WTC11 (cell line): ENCODE results near the gene NCK1. TPM values are rescaled to one million over a fixed set of nuclear protein-coding genes. Genes with fewer than 3 reads are reported as not detected.

ENCODE experiments used
- ATAC-seq: fragments of 200-7000 bp; cut with Tn5 transposase; 2 replicates; pipeline ENCODE4 v1.10.0; 2021; ENCODE audit warnings: mild to moderate bottlenecking, moderate library complexity
- CTCF ChIA-PET: fragments of 300-600 bp; sonication (Branson Sonifier 250); formaldehyde crosslinking; loops from one replicate; lab custom pipeline; 2021; ENCODE audit warnings: antibody characterized with exemption; lab: Charles Lee
- POLR2A ChIA-PET: fragments of 350-600 bp; sonication (Branson Sonifier 250); formaldehyde crosslinking; loops from one replicate; lab custom pipeline; 2021; ENCODE audit warnings: antibody characterized with exemption; lab: Charles Lee
- DNase-seq: peaks from one replicate; pipeline ENCODE4 v3.0.0; 2021; ENCODE audit warnings: low spot score
- H3K27ac Mint-ChIP-seq: 2 replicates; pipeline ENCODE4 v1.8.0; 2021; ENCODE audit warnings: mixed read lengths
- H3K27me3 Mint-ChIP-seq: 2 replicates; pipeline ENCODE4 v1.8.0; 2021; ENCODE audit warnings: low read depth, mild to moderate bottlenecking, moderate library complexity, mixed read lengths
- H3K36me3 Mint-ChIP-seq: 2 replicates; pipeline ENCODE4 v1.8.0; 2021; ENCODE audit warnings: mixed read lengths
- H3K4me1 Mint-ChIP-seq: 2 replicates; pipeline ENCODE4 v1.8.0; 2022; ENCODE audit warnings: mixed read lengths
- H3K4me3 Mint-ChIP-seq: 2 replicates; pipeline ENCODE4 v1.8.0; 2021; ENCODE audit warnings: mild to moderate bottlenecking, moderate library complexity, mixed read lengths
- H3K9me3 Mint-ChIP-seq: 2 replicates; pipeline ENCODE4 v1.8.0; 2021; ENCODE audit warnings: mixed read lengths
- AR ChIP-seq: fragments of 250-450 bp; sonication (Bioruptor Pico); IDR thresholded peaks from 2 replicates; pipeline ENCODE4 v1.9.0; 2021; ENCODE audit warnings: mild to moderate bottlenecking
- ARID4B ChIP-seq: sonication (generic); formaldehyde crosslinking; IDR thresholded peaks from 2 replicates; pipeline ENCODE4 v1.8.0; 2023; ENCODE audit warnings: missing genetic modification reagents, mild to moderate bottlenecking, borderline replicate concordance
- EMX1 ChIP-seq: fragments of 250-450 bp; sonication (Bioruptor Pico); IDR thresholded peaks from 2 replicates; pipeline ENCODE4 v1.8.0; 2021; ENCODE audit warnings: mild to moderate bottlenecking
- FOXP1 ChIP-seq: sonication (generic); formaldehyde crosslinking; IDR thresholded peaks from 2 replicates; pipeline ENCODE4 v1.8.0; 2022; ENCODE audit warnings: missing genetic modification reagents, mild to moderate bottlenecking, moderate library complexity, borderline replicate concordance
- GRHL2 ChIP-seq: fragments of 250-450 bp; sonication (Bioruptor Pico); IDR thresholded peaks from 2 replicates; pipeline ENCODE4 v1.8.0; 2022; ENCODE audit warnings: mild to moderate bottlenecking, moderate library complexity; ENCODE audit not compliant: insufficient replicate concordance, severe bottlenecking
- IRF1 ChIP-seq: sonication (generic); formaldehyde crosslinking; IDR thresholded peaks from 2 replicates; pipeline ENCODE4 v1.8.0; 2023; ENCODE audit warnings: missing genetic modification reagents
- NFYB ChIP-seq: sonication (generic); formaldehyde crosslinking; conservative IDR thresholded peaks from 2 replicates; pipeline ENCODE4 v1.8.0; 2022; ENCODE audit warnings: low read depth, missing genetic modification reagents
- SMAD3 ChIP-seq: sonication (generic); formaldehyde crosslinking; IDR thresholded peaks from 2 replicates; pipeline ENCODE4 v1.8.0; 2022; ENCODE audit warnings: missing genetic modification reagents, mild to moderate bottlenecking, borderline replicate concordance
- SMAD4 ChIP-seq: sonication (generic); formaldehyde crosslinking; IDR thresholded peaks from 2 replicates; pipeline ENCODE4 v1.8.0; 2022; ENCODE audit warnings: mild to moderate bottlenecking, missing genetic modification reagents
- SOX15 ChIP-seq: fragments of 250-450 bp; sonication (Bioruptor Pico); IDR thresholded peaks from 2 replicates; pipeline ENCODE4 v1.9.0; 2021; ENCODE audit warnings: mild to moderate bottlenecking
- ZMAT4 ChIP-seq: fragments of 250-450 bp; sonication (Bioruptor Pico); IDR thresholded peaks from 2 replicates; pipeline ENCODE4 v1.9.0; 2021; ENCODE audit warnings: mild to moderate bottlenecking
- ZNF121 ChIP-seq: sonication (generic); formaldehyde crosslinking; IDR thresholded peaks from 2 replicates; pipeline ENCODE4 v1.8.0; 2023; ENCODE audit warnings: missing genetic modification reagents
- ZNF263 ChIP-seq: sonication (generic); formaldehyde crosslinking; IDR thresholded peaks from 2 replicates; pipeline ENCODE4 v1.8.1; 2022; ENCODE audit warnings: low read depth, mild to moderate bottlenecking, moderate library complexity, missing genetic modification reagents
- ZNF416 ChIP-seq: fragments of 250-450 bp; sonication (Bioruptor Pico); IDR thresholded peaks from 2 replicates; pipeline ENCODE4 v1.9.0; 2021; ENCODE audit warnings: mild to moderate bottlenecking, inconsistent platforms
- ZNF425 ChIP-seq: fragments of 250-450 bp; sonication (Bioruptor Pico); conservative IDR thresholded peaks from 2 replicates; pipeline ENCODE4 v1.9.0; 2021; ENCODE audit warnings: mild to moderate bottlenecking
- ZNF532 ChIP-seq: fragments of 250-450 bp; sonication (Bioruptor Pico); IDR thresholded peaks from 2 replicates; pipeline ENCODE4 v1.9.0; 2021; ENCODE audit warnings: mild to moderate bottlenecking, borderline replicate concordance
- total RNA-seq: library from RNA; stranded (reverse); gene quantifications from 3 replicates; pipeline ENCODE4 v1.2.3, GENCODE V29; 2021

Gene NCK1
- total RNA-seq, 1 experiment from 2014 or later, result 28.9 TPM

- no peak for ATAC-seq
- no peak overlapping the region; the same call in 1 of the 2 replicates for H3K27ac Mint-ChIP-seq
- peaks cover 7% of the 10 kb centered on the region; the same call in 1 of the 2 replicates for H3K9me3 Mint-ChIP-seq
- H3K4me3 Mint-ChIP-seq, result no peak overlapping the region
- TF ChIP-seq IRF1 (CRISPR knock-in tag) (no peak), ZNF121 (CRISPR knock-in tag) (peak; percentile 75), FOXP1 (no peak), ZNF532 (CRISPR knock-in tag) (no peak), NFYB (CRISPR knock-in tag) (no peak), ARID4B (CRISPR knock-in tag) (no peak), SMAD3 (CRISPR knock-in tag) (no peak)
- H3K27me3 Mint-ChIP-seq, result no peaks in the 10 kb centered on the region
- ChIA-PET CTCF (no interaction called here), POLR2A (no interaction called here)
- peaks cover 3% of the 10 kb centered on the region; the same call in 1 of the 2 replicates for H3K36me3 Mint-ChIP-seq
- no peak for DNase-seq
- peaks cover 63% of the 10 kb centered on the region for H3K4me1 Mint-ChIP-seq
Measured at GRCh38 chr3:136905549-136905948, 43.5 kb downstream of the NCK1 start.

- H3K27ac Mint-ChIP-seq, result no peak overlapping the region
- POLR2A ChIA-PET, result no interaction called here
- H3K36me3 Mint-ChIP-seq, result peaks cover 3% of the 10 kb centered on the region; the same call in 1 of the 2 replicates
- H3K4me3 Mint-ChIP-seq, result no peak overlapping the region
- no peaks in the 10 kb centered on the region for H3K27me3 Mint-ChIP-seq
- CTCF ChIA-PET, result no interaction called here
- DNase-seq (no peak), ATAC-seq (peak; percentile 43)
- TF ChIP-seq SOX15 (CRISPR knock-in tag), result no peak
- no peak for TF ChIP-seq ZNF263 (CRISPR knock-in tag)
- no peak for TF ChIP-seq SMAD4 (CRISPR knock-in tag)
- TF ChIP-seq EMX1 (CRISPR knock-in tag), result no peak
- peaks cover 63% of the 10 kb centered on the region for H3K4me1 Mint-ChIP-seq
- peaks cover 7% of the 10 kb centered on the region; the same call in 1 of the 2 replicates for H3K9me3 Mint-ChIP-seq
Measured at GRCh38 chr3:136906725-136907124, 44.7 kb downstream of the NCK1 start.

- Mint-ChIP-seq H3K9me3 (peaks cover 4% of the 10 kb centered on the region; the same call in 1 of the 2 replicates), H3K27me3 (no peaks in the 10 kb centered on the region), H3K27ac (no peak overlapping the region), H3K36me3 (peaks cover 3% of the 10 kb centered on the region; the same call in 1 of the 2 replicates), H3K4me1 (peaks cover 60% of the 10 kb centered on the region), H3K4me3 (no peak overlapping the region)
- no peak for ATAC-seq
- ChIA-PET POLR2A (no interaction called here), CTCF (interaction anchor here (1.4 kb wide), 1 partner anchor 156 kb away, joined by 3 read pairs; the partner anchor contains the start of gene STAG1)
- no peak for DNase-seq
- no peak for TF ChIP-seq AR (CRISPR knock-in tag)
- no peak for TF ChIP-seq ZNF425 (CRISPR knock-in tag)
- no peak for TF ChIP-seq ZNF416
- no peak for TF ChIP-seq ZMAT4 (CRISPR knock-in tag)
- no peak for TF ChIP-seq GRHL2 (CRISPR knock-in tag)
Measured at GRCh38 chr3:136908297-136908696, 46.3 kb downstream of the NCK1 start.
